Measurements from ENCODE around the gene PIP5K1C. TPM values are rescaled to one million over a fixed set of nuclear protein-coding genes. Genes with fewer than 3 reads are reported as not detected.

Gene PIP5K1C
- total RNA-seq, 3 donors from 2014 or later (not counting 1 experiment from before 2014, with no cell fraction given) = 35.0 to 49.2 (median 36.8) TPM

GRCh38 chr19:3734310-3734600 is 34.0 kb upstream of the PIP5K1C start:
- Histone ChIP-seq H3K36me3 (ENCODE audit: control insufficient read depth, insufficient read depth, low read length) (no peaks in the 10 kb centered on the region), H3K27ac (ENCODE audit: low read length) (no peak overlapping the region), H3K4me1 (ENCODE audit: control insufficient read depth, insufficient read depth, low read length) (no peaks in the 10 kb centered on the region), H3K4me3 (ENCODE audit: low read length) (no peak overlapping the region), H3K27me3 (ENCODE audit: control insufficient read depth, insufficient read depth, low read length) (no peaks in the 10 kb centered on the region), H3K9me3 (ENCODE audit: control insufficient read depth, insufficient read depth, low read length) (no peaks in the 10 kb centered on the region)
- Mint-ChIP-seq H3K4me3 (no peak overlapping the region), H3K27ac (no peak overlapping the region), H3K4me1 (no peaks in the 10 kb centered on the region), H3K9me3 (no peaks in the 10 kb centered on the region), H3K36me3 (no peaks in the 10 kb centered on the region), H3K27me3 (ENCODE audit: low read depth in 2 of 2) (peaks cover 0 to 3% of the 10 kb centered on the region in 2 donors)
- WGBS (ENCODE audit: insufficient coverage) = 97% methylated on average over 12 of the region's 14 CpGs
- DNase-seq (no peak), ATAC-seq (no peak)
- intact Hi-C loops (cut with micrococcal nuclease) = no loop called here
- TF ChIP-seq CTCF (IDR thresholded peaks at IDR 0.05) = no peak

GRCh38 chr19:3733549-3734309 is 33.5 kb upstream of the PIP5K1C start:
- Histone ChIP-seq H3K27ac (ENCODE audit: low read length) (no peak overlapping the region), H3K9me3 (ENCODE audit: control insufficient read depth, insufficient read depth, low read length) (no peaks in the 10 kb centered on the region), H3K36me3 (ENCODE audit: control insufficient read depth, insufficient read depth, low read length) (no peaks in the 10 kb centered on the region), H3K27me3 (ENCODE audit: control insufficient read depth, insufficient read depth, low read length) (no peaks in the 10 kb centered on the region), H3K4me1 (ENCODE audit: control insufficient read depth, insufficient read depth, low read length) (no peaks in the 10 kb centered on the region), H3K4me3 (ENCODE audit: low read length) (no peak overlapping the region)
- TF ChIP-seq CTCF (IDR thresholded peaks at IDR 0.05) = no peak
- no peak overlapping the region for H3K27ac Mint-ChIP-seq
- H3K9me3 Mint-ChIP-seq = no peaks in the 10 kb centered on the region
- WGBS (ENCODE audit: insufficient coverage) = 82% methylated on average over 20 of the region's 20 CpGs
- ATAC-seq (no peak), DNase-seq (no peak)
- H3K36me3 Mint-ChIP-seq = no peaks in the 10 kb centered on the region
- intact Hi-C loops (cut with micrococcal nuclease) = no loop called here
- no peak overlapping the region for H3K4me3 Mint-ChIP-seq
- H3K27me3 Mint-ChIP-seq (ENCODE audit: low read depth in 2 of 2) = peaks cover 0 to 3% of the 10 kb centered on the region in 2 donors
- no peaks in the 10 kb centered on the region for H3K4me1 Mint-ChIP-seq

GRCh38 chr19:3732108-3732507 is 31.8 kb upstream of the PIP5K1C start:
- intact Hi-C loops (cut with micrococcal nuclease) = no loop called here
- ATAC-seq (no peak), DNase-seq (no peak)
- Mint-ChIP-seq H3K27ac (no peak overlapping the region), H3K4me3 (no peak overlapping the region), H3K27me3 (ENCODE audit: low read depth in 2 of 2) (peaks cover 0 to 3% of the 10 kb centered on the region in 2 donors), H3K36me3 (no peaks in the 10 kb centered on the region), H3K4me1 (no peaks in the 10 kb centered on the region), H3K9me3 (no peaks in the 10 kb centered on the region)
- no peak for TF ChIP-seq CTCF (IDR thresholded peaks at IDR 0.05)
- no peak overlapping the region for H3K27ac ChIP-seq (ENCODE audit: low read length)
- 100% methylated on average over 1 of the region's 1 CpG for WGBS (ENCODE audit: insufficient coverage)
- no peaks in the 10 kb centered on the region for H3K27me3 ChIP-seq (ENCODE audit: control insufficient read depth, insufficient read depth, low read length)
- no peaks in the 10 kb centered on the region for H3K36me3 ChIP-seq (ENCODE audit: control insufficient read depth, insufficient read depth, low read length)
- no peak overlapping the region for H3K4me3 ChIP-seq (ENCODE audit: low read length)
- no peaks in the 10 kb centered on the region for H3K9me3 ChIP-seq (ENCODE audit: control insufficient read depth, insufficient read depth, low read length)
- no peaks in the 10 kb centered on the region for H3K4me1 ChIP-seq (ENCODE audit: control insufficient read depth, insufficient read depth, low read length)

- DNase-seq (no peak), ATAC-seq (no peak)
- Mint-ChIP-seq H3K27me3 (ENCODE audit: low read depth in 2 of 2) (peaks cover 0 to 3% of the 10 kb centered on the region in 2 donors), H3K9me3 (no peaks in the 10 kb centered on the region), H3K4me1 (no peaks in the 10 kb centered on the region), H3K27ac (no peak overlapping the region), H3K4me3 (no peak overlapping the region), H3K36me3 (no peaks in the 10 kb centered on the region)
- Histone ChIP-seq H3K27ac (ENCODE audit: low read length) (no peak overlapping the region), H3K9me3 (ENCODE audit: control insufficient read depth, insufficient read depth, low read length) (no peaks in the 10 kb centered on the region), H3K27me3 (ENCODE audit: control insufficient read depth, insufficient read depth, low read length) (no peaks in the 10 kb centered on the region), H3K36me3 (ENCODE audit: control insufficient read depth, insufficient read depth, low read length) (no peaks in the 10 kb centered on the region), H3K4me3 (ENCODE audit: low read length) (no peak overlapping the region), H3K4me1 (ENCODE audit: control insufficient read depth, insufficient read depth, low read length) (no peaks in the 10 kb centered on the region)
- intact Hi-C loops (cut with micrococcal nuclease) = no loop called here
- 95% methylated on average over 32 of the region's 32 CpGs for WGBS (ENCODE audit: insufficient coverage)
- TF ChIP-seq CTCF (IDR thresholded peaks at IDR 0.05) = no peak
Measured at GRCh38 chr19:3730457-3730958, 30.2 kb upstream of the PIP5K1C start.
